ENCODE measurements around the gene ADAMTS12. TPM values are rescaled to one million over a fixed set of nuclear protein-coding genes. Genes with fewer than 3 reads are reported as not detected.
"Not testable (repeated sequence)": the region's sequence is repeated elsewhere in the genome, so short reads cannot be mapped to it uniquely, and the experiment has no call there.

ADAMTS12 gene
- polyA plus RNA-seq, 1 donor from 2014 or later = 0.07 TPM

- Histone ChIP-seq H3K27me3 (ENCODE audit: insufficient read depth, low read depth, low read length) (no peaks in the 10 kb centered on the region), H2AFZ (ENCODE audit: low read depth, low read length) (no peak overlapping the region), H3K4me2 (ENCODE audit: low read length) (no peak overlapping the region), H3K9me2 (ENCODE audit: insufficient read depth, low read length) (no peaks in the 10 kb centered on the region), H3K4me3 (ENCODE audit: low read length) (no peak overlapping the region), H4K20me1 (ENCODE audit: insufficient read depth) (no peaks in the 10 kb centered on the region), H3K27ac (ENCODE audit: low read length) (no peak overlapping the region), H3K9me3 (ENCODE audit: low read length) (no peaks in the 10 kb centered on the region), H3K79me2 (replicated peaks; ENCODE audit: insufficient read depth, low read length) (no peaks in the 10 kb centered on the region), H3K9ac (ENCODE audit: low read length) (no peak overlapping the region), H3K36me3 (ENCODE audit: insufficient read depth, low read length) (no peaks in the 10 kb centered on the region), H3F3A (ENCODE audit: insufficient read depth, low read length, poor library complexity, severe bottlenecking) (no peaks in the 10 kb centered on the region)
- no peak for TF ChIP-seq CTCF (IDR thresholded peaks at IDR 0.05; ENCODE audit: poor library complexity, severe bottlenecking)
- no peak for TF ChIP-seq EZH2 (IDR thresholded peaks at IDR 0.05; ENCODE audit: borderline replicate concordance, insufficient read depth, low read length, poor library complexity, severe bottlenecking)
- no peak for TF ChIP-seq EP300 (conservative IDR thresholded peaks at IDR 0.05; ENCODE audit: poor library complexity, severe bottlenecking)
- TF ChIP-seq RAD21 (conservative IDR thresholded peaks at IDR 0.05) = no peak
- TF ChIP-seq REST (IDR thresholded peaks at IDR 0.05; ENCODE audit: borderline replicate concordance) = no peak
- TF ChIP-seq POLR2AphosphoS5 (IDR thresholded peaks at IDR 0.05) = no peak
- TF ChIP-seq MXI1 (conservative IDR thresholded peaks at IDR 0.05; ENCODE audit: poor library complexity, severe bottlenecking) = no peak
- TF ChIP-seq TAF1 (IDR thresholded peaks at IDR 0.05; ENCODE audit: low read depth) = no peak
- TF ChIP-seq SMC3 (conservative IDR thresholded peaks at IDR 0.05; ENCODE audit: poor library complexity) = no peak
Observed at GRCh38 chr5:33556330-33557328, 335.2 kb downstream of the ADAMTS12 start.

- Histone ChIP-seq H4K20me1 (ENCODE audit: insufficient read depth) (no peaks in the 10 kb centered on the region), H3K4me2 (ENCODE audit: low read length) (no peak overlapping the region), H2AFZ (ENCODE audit: low read depth, low read length) (no peak overlapping the region), H3K27me3 (ENCODE audit: insufficient read depth, low read depth, low read length) (no peaks in the 10 kb centered on the region), H3K27ac (ENCODE audit: low read length) (no peak overlapping the region), H3K79me2 (replicated peaks; ENCODE audit: insufficient read depth, low read length) (no peaks in the 10 kb centered on the region), H3F3A (ENCODE audit: insufficient read depth, low read length, poor library complexity, severe bottlenecking) (no peaks in the 10 kb centered on the region), H3K9ac (ENCODE audit: low read length) (no peak overlapping the region), H3K36me3 (ENCODE audit: insufficient read depth, low read length) (no peaks in the 10 kb centered on the region), H3K4me3 (ENCODE audit: low read length) (no peak overlapping the region), H3K9me3 (ENCODE audit: low read length) (no peaks in the 10 kb centered on the region), H3K9me2 (ENCODE audit: insufficient read depth, low read length) (no peaks in the 10 kb centered on the region)
- TF ChIP-seq POLR2AphosphoS5 (IDR thresholded peaks at IDR 0.05) = no peak
Observed at GRCh38 chr5:33549982-33550567, 341.7 kb downstream of the ADAMTS12 start.

GRCh38 chr5:33539790-33540189 is 352.0 kb downstream of the ADAMTS12 start:
- H3K4me3 ChIP-seq (ENCODE audit: low read length); H3K27me3 ChIP-seq (ENCODE audit: insufficient read depth, low read depth, low read length); H4K20me1 ChIP-seq (ENCODE audit: insufficient read depth); H3K36me3 ChIP-seq (ENCODE audit: insufficient read depth, low read length); H3K9ac ChIP-seq (ENCODE audit: low read length); H2AFZ ChIP-seq (ENCODE audit: low read depth, low read length); H3F3A ChIP-seq (ENCODE audit: insufficient read depth, low read length, poor library complexity, severe bottlenecking); H3K9me2 ChIP-seq (ENCODE audit: insufficient read depth, low read length); H3K9me3 ChIP-seq (ENCODE audit: low read length); H3K79me2 ChIP-seq (replicated peaks; ENCODE audit: insufficient read depth, low read length); H3K27ac ChIP-seq (ENCODE audit: low read length); H3K4me2 ChIP-seq (ENCODE audit: low read length): not testable (repeated sequence)

Data from neural cell (in vitro differentiated cells).